Endothelial cell of umbilical vein (primary cell): ENCODE results near the gene SPEM1. TPM values are rescaled to one million over a fixed set of nuclear protein-coding genes. Genes with fewer than 3 reads are reported as not detected.

Experiments
- BruUV-seq: library from RNA; stranded (reverse); fragments of 400-500 nt; replicated peaks from 2 replicates; lab custom pipeline; 2021; lab: Mats Ljungman, UMichigan
- CTCF ChIA-PET: fragments of 300-600, 350-600 bp; sonication (Branson Sonifier 250); formaldehyde crosslinking; loops from one replicate; lab custom pipeline; 2021; ENCODE audit warnings: antibody characterized with exemption, inconsistent platforms; lab: Charles Lee
- POLR2A ChIA-PET: fragments of 300-600, 350-600 bp; sonication (Branson Sonifier 250); formaldehyde crosslinking; loops from one replicate; lab custom pipeline; 2021; ENCODE audit warnings: antibody characterized with exemption, inconsistent platforms; lab: Charles Lee
- DNase-seq: peaks from one replicate; pipeline ENCODE4 v3.0.0-alpha.2; 2011; ENCODE audit warnings: low read depth, low spot score
- FAIRE-seq: peaks from 2 replicates; lab custom pipeline; 2011; peaks lifted over from hg19 to GRCh38; lab: Jason Lieb, UNC
- H2AFZ ChIP-seq: 2 replicates; pipeline ENCODE4 v1.6.0; 2012; ENCODE audit warnings: low read depth, low read length, control low read depth, inconsistent platforms
- H3K27ac ChIP-seq: 2 replicates; pipeline ENCODE4 v1.5.1; 2011; ENCODE audit warnings: low read depth, mild to moderate bottlenecking, control low read depth, low read length, moderate library complexity; ENCODE audit not compliant: insufficient read depth
- H3K27me3 ChIP-seq, 2 experiments: 2 replicates each; pipeline versions ENCODE4 v1.6.0 to v1.6.1; 2011; ENCODE audit warnings: low read length in 2 of 2, mixed read lengths in 1 of 2; ENCODE audit not compliant: control insufficient read depth in 2 of 2, insufficient read depth in 2 of 2
- H3K36me3 ChIP-seq, 2 experiments: 2 replicates in 1 of 2; 3 replicates in 1 of 2; pipeline ENCODE4 v1.5.1; 2011; ENCODE audit warnings: low read length in 2 of 2, mild to moderate bottlenecking in 1 of 2, moderate library complexity in 1 of 2; ENCODE audit not compliant: control insufficient read depth in 2 of 2, insufficient read depth in 2 of 2; ENCODE audit errors: extremely low read depth in 1 of 2
- H3K4me1 ChIP-seq: 3 replicates; pipeline ENCODE4 v1.5.1; 2011; ENCODE audit warnings: mild to moderate bottlenecking, low read length; ENCODE audit not compliant: control insufficient read depth, insufficient read depth; ENCODE audit errors: extremely low read depth
- H3K4me2 ChIP-seq: 2 replicates; pipeline ENCODE4 v1.6.1; 2011; ENCODE audit warnings: low read length, control low read depth, mixed read lengths; ENCODE audit not compliant: insufficient read depth
- H3K4me3 ChIP-seq, 3 experiments: fragments of 200-600 bp in 1 of 3; sonication (generic), shearing (Covaris generic) in 1 of 3; replicated peaks in 1 of 3; 2 replicates each; pipeline ENCODE4 v1.5.1; 2011 to 2016; ENCODE audit warnings: control low read depth in 3 of 3, low read length in 3 of 3, mild to moderate bottlenecking in 2 of 3, inconsistent platforms in 1 of 3, low read depth in 1 of 3, moderate library complexity in 1 of 3; ENCODE audit not compliant: insufficient read depth in 1 of 3
- H3K79me2 ChIP-seq: 2 replicates; pipeline ENCODE4 v1.6.0; 2012; ENCODE audit warnings: low read length, inconsistent platforms; ENCODE audit not compliant: control insufficient read depth, insufficient read depth
- H3K9ac ChIP-seq: replicated peaks from 2 replicates; pipeline ENCODE3; 2011; ENCODE audit warnings: low read length, control low read depth; ENCODE audit not compliant: insufficient read depth; ENCODE audit errors: extremely low read depth
- H3K9me1 ChIP-seq: replicated peaks from 3 replicates; pipeline ENCODE4 v1.6.0; 2011; ENCODE audit warnings: mild to moderate bottlenecking, low read length; ENCODE audit not compliant: control insufficient read depth, insufficient read depth; ENCODE audit errors: extremely low read depth
- H3K9me3 ChIP-seq: replicated peaks from 2 replicates; pipeline ENCODE4 v1.5.1; 2012; ENCODE audit warnings: low read length, inconsistent platforms; ENCODE audit not compliant: control insufficient read depth, insufficient read depth
- H4K20me1 ChIP-seq: replicated peaks from 2 replicates; pipeline ENCODE3; 2011; ENCODE audit warnings: mild to moderate bottlenecking, low read length; ENCODE audit not compliant: control insufficient read depth, insufficient read depth; ENCODE audit errors: extremely low read depth
- CTCF ChIP-seq, 2 donors: IDR thresholded peaks; 1 replicate in 1 of 2; 2 replicates in 1 of 2; pipeline ENCODE4 v1.5.1; 2011; ENCODE audit warnings: low read length in 2 of 2, mild to moderate bottlenecking in 2 of 2, moderate library complexity in 2 of 2, control low read depth in 1 of 2, inconsistent platforms in 1 of 2, low read depth in 1 of 2; ENCODE audit not compliant: insufficient read depth in 1 of 2; ENCODE audit errors: extremely low read depth in 1 of 2
- EZH2 ChIP-seq: IDR thresholded peaks from 2 replicates; pipeline ENCODE4 v1.6.1; 2012; ENCODE audit warnings: borderline replicate concordance, low read depth, mild to moderate bottlenecking, moderate library complexity, low read length, inconsistent platforms; ENCODE audit not compliant: severe bottlenecking
- FOS ChIP-seq: IDR thresholded peaks from 2 replicates; pipeline ENCODE4 v1.6.1; 2011; ENCODE audit warnings: mild to moderate bottlenecking, low read length, moderate library complexity, borderline replicate concordance; ENCODE audit not compliant: insufficient read depth
- GATA2 ChIP-seq: IDR thresholded peaks from 2 replicates; pipeline ENCODE4 v1.7.0; 2011; ENCODE audit warnings: low read depth, mild to moderate bottlenecking, moderate library complexity, mixed read lengths, low read length; ENCODE audit not compliant: insufficient read length, insufficient read depth
- JUN ChIP-seq: IDR thresholded peaks from 2 replicates; pipeline ENCODE4 v1.6.1; 2011; ENCODE audit warnings: borderline replicate concordance, low read depth; ENCODE audit not compliant: insufficient read length, insufficient read depth
- MAX ChIP-seq: IDR thresholded peaks from 2 replicates; pipeline ENCODE4 v1.6.1; 2011; ENCODE audit not compliant: insufficient read depth, insufficient read length
- MYC ChIP-seq: IDR thresholded peaks from one replicate; pipeline ENCODE4 v1.6.1; 2011; ENCODE audit warnings: mild to moderate bottlenecking, low read depth, low read length
- POLR2A ChIP-seq: IDR thresholded peaks from 2 replicates; pipeline ENCODE4 v1.6.1; 2012; ENCODE audit warnings: low read depth, mild to moderate bottlenecking, control low read depth, low read length
- POLR2AphosphoS5 ChIP-seq: IDR thresholded peaks from 2 replicates; pipeline ENCODE4 v1.6.1; 2012; ENCODE audit warnings: low read depth, mild to moderate bottlenecking, control low read depth, low read length, moderate library complexity; ENCODE audit not compliant: insufficient read depth
- dilution Hi-C: fragments of 300-500 bp; cut with MboI; formaldehyde crosslinking; loops from one replicate; pipeline ENCODE4 v1.15.0; 2019; ENCODE audit warnings: low sequenced_read_pairs; ENCODE audit not compliant: extremely low pct_ligation_motif_present
- intact Hi-C: fragments of 100-400 bp; cut with micrococcal nuclease; formaldehyde crosslinking; loops from one replicate; pipeline ENCODE4 v1.10.0; 2022
- polyA plus RNA-seq, 4 experiments: library from polyadenylated mRNA; depleted of rRNA in 3 of 4; stranded (reverse) in 3 of 4; unstranded in 1 of 4; fragments of >200 nt; gene quantifications; 2 replicates each; pipeline versions ENCODE4 v1.2.1 to v1.2.3, GENCODE V29; 2011 to 2012; ENCODE audit warnings: missing spikeins in 1 of 4
- total RNA-seq: library from RNA; stranded (reverse); gene quantifications from 2 replicates; pipeline ENCODE4 v1.2.3, GENCODE V29; 2021

Gene SPEM1
- total and polyA plus RNA-seq, 2 donors (not counting 3 experiments of a cell fraction or from before 2014, with no cell fraction given) = not detected

- no peak for TF ChIP-seq POLR2A
- Histone ChIP-seq H3K79me2 (no peaks in the 10 kb centered on the region), H3K27me3 (no peaks in the 10 kb centered on the region), H3K9ac (no peak overlapping the region), H2AFZ (no peak overlapping the region), H3K4me1 (no peaks in the 10 kb centered on the region), H3K9me1 (no peaks in the 10 kb centered on the region), H4K20me1 (no peaks in the 10 kb centered on the region), H3K36me3 (peaks cover 0 to 7% of the 10 kb centered on the region in 2 experiments), H3K4me2 (no peak overlapping the region), H3K4me3 (no peak overlapping the region), H3K9me3 (no peaks in the 10 kb centered on the region), H3K27ac (no peak overlapping the region)
- FAIRE-seq = no peak
- dilution Hi-C loops (no loop called here), intact Hi-C loops (no loop called here)
- DNase-seq = no peak
- BruUV-seq = no TSS peak
- POLR2A ChIA-PET = no interaction called here
- CTCF ChIA-PET = no interaction called here
Observed at GRCh38 chr17:7414837-7415236, 5.3 kb upstream of the SPEM1 start.

- Histone ChIP-seq H3K4me3 (no peak overlapping the region), H3K79me2 (no peaks in the 10 kb centered on the region), H2AFZ (no peak overlapping the region), H3K27me3 (no peaks in the 10 kb centered on the region), H3K9me1 (no peaks in the 10 kb centered on the region), H3K9me3 (no peaks in the 10 kb centered on the region), H4K20me1 (no peaks in the 10 kb centered on the region), H3K9ac (no peak overlapping the region), H3K4me1 (no peaks in the 10 kb centered on the region), H3K4me2 (no peak overlapping the region), H3K27ac (no peak overlapping the region), H3K36me3 (peaks cover 0 to 2% of the 10 kb centered on the region in 2 experiments)
- BruUV-seq = no TSS peak
- DNase-seq = no peak
- CTCF ChIA-PET = interaction anchor here (2.2 kb wide), 1 partner anchor 12 kb away, joined by 6 read pairs; the partner anchor contains the start of gene TMEM256
- dilution Hi-C loops (no loop called here), intact Hi-C loops (no loop called here)
- POLR2A ChIA-PET = no interaction called here
- TF ChIP-seq GATA2 (no peak), JUN (no peak), POLR2A (no peak), MAX (no peak), MYC (no peak), POLR2AphosphoS5 (no peak), EZH2 (no peak), FOS (no peak), CTCF (IDR thresholded peaks at IDR 0.05; ENCODE audit: extremely low read depth in 1 of 2, insufficient read depth in 1 of 2, low read depth in 1 of 2, low read length in 2 of 2) (no peak)
- no peak for FAIRE-seq
Observed at GRCh38 chr17:7415784-7416183, 4.3 kb upstream of the SPEM1 start.
